ENCODE data around the gene CFAP410.

CFAP410 gene

GRCh38 chr21:44338971-44339910 lies at the start of gene CFAP410:
Gene CFAP410 (minus strand): TSS chr21:44339390. CDS start chr21:44339194, 196 bp downstream.
- peak; percentile 48 to 96 (median 94) for DNase-seq

GRCh38 chr21:44384968-44385367 lies 45.8 kb upstream of the CFAP410 start:
- DNase-seq: no peak

GRCh38 chr21:44383216-44383615 lies 44.0 kb upstream of the CFAP410 start:
- DNase-seq: no peak

- DNase-seq: no peak
Measured at GRCh38 chr21:44382536-44382935, 43.3 kb upstream of the CFAP410 start.

- DNase-seq: no peak
Measured at GRCh38 chr21:44381874-44382273, 42.7 kb upstream of the CFAP410 start.

- DNase-seq: no peak
Measured at GRCh38 chr21:44380876-44381275, 41.7 kb upstream of the CFAP410 start.

- DNase-seq: no peak
Measured at GRCh38 chr21:44379991-44380865, 41.0 kb upstream of the CFAP410 start.

GRCh38 chr21:44379515-44379848 lies 40.3 kb upstream of the CFAP410 start:
- DNase-seq: no peak

- DNase-seq: no peak
Measured at GRCh38 chr21:44378646-44379514, 39.7 kb upstream of the CFAP410 start.

GRCh38 chr21:44377922-44378645 lies 38.9 kb upstream of the CFAP410 start:
- no peak for DNase-seq

GRCh38 chr21:44377201-44377921 lies 38.2 kb upstream of the CFAP410 start:
- no peak for DNase-seq

GRCh38 chr21:44376606-44377005 lies 37.4 kb upstream of the CFAP410 start:
- no peak for DNase-seq

- no peak for DNase-seq
Measured at GRCh38 chr21:44375761-44376241, 36.6 kb upstream of the CFAP410 start.

- DNase-seq: peak in 1 of 14 donors; percentile 39
Measured at GRCh38 chr21:44375281-44375651, 36.1 kb upstream of the CFAP410 start.

GRCh38 chr21:44374601-44375280 lies 35.6 kb upstream of the CFAP410 start:
- no peak for DNase-seq

- DNase-seq: no peak
Measured at GRCh38 chr21:44372616-44373015, 33.4 kb upstream of the CFAP410 start.

- no peak for DNase-seq
Measured at GRCh38 chr21:44371596-44371995, 32.4 kb upstream of the CFAP410 start.

- DNase-seq: no peak
Measured at GRCh38 chr21:44370786-44371410, 31.7 kb upstream of the CFAP410 start.

GRCh38 chr21:44370027-44370735 lies 31.0 kb upstream of the CFAP410 start:
- DNase-seq: no peak
